ENCODE data around the gene GLT8D1. TPM values are rescaled to one million over a fixed set of nuclear protein-coding genes. Genes with fewer than 3 reads are reported as not detected.
A peak's percentile ranks its signal among the peaks of the same experiment; 100 is the strongest.
"Not testable (repeated sequence)": the region's sequence is repeated elsewhere in the genome, so short reads cannot be mapped to it uniquely, and the experiment has no call there.

GLT8D1 gene, protein sequence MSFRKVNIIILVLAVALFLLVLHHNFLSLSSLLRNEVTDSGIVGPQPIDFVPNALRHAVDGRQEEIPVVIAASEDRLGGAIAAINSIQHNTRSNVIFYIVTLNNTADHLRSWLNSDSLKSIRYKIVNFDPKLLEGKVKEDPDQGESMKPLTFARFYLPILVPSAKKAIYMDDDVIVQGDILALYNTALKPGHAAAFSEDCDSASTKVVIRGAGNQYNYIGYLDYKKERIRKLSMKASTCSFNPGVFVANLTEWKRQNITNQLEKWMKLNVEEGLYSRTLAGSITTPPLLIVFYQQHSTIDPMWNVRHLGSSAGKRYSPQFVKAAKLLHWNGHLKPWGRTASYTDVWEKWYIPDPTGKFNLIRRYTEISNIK
- total RNA-seq: 55.0 TPM

- DNase-seq (ENCODE audit: low spot score): peak; percentile 82
Observed at GRCh38 chr3:52705688-52706686, at the start of gene GLT8D1, which contains the start of gene SPCS1. TSS of gene GLT8D1 (minus strand) at chr3:52705791. CDS start at chr3:52700460, 5,331 bp downstream. TSS of gene SPCS1 (plus strand) at chr3:52706106. CDS start at chr3:52706247, 141 bp downstream.

DNA sequence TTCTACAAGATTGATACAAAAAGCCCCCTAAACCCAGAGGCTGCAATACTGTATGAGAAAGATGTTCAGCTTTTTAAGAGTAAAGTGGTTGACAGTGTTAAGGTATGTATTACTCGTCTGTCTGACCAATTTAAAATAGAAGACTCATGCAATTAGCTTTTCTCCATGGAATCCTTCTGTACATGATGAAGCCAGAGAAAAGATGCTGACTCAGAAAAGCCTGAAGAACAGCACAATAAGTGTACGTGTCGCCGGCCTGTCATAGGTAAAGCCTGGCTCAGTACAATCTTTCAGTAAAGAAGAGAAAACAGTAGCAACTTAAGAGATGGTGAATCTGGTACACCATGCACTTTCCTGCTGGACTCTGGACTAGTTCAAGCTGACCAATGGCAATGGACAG, 48.8 kb upstream of the GLT8D1 start:
- no peak for DNase-seq (ENCODE audit: low spot score)

DNA sequence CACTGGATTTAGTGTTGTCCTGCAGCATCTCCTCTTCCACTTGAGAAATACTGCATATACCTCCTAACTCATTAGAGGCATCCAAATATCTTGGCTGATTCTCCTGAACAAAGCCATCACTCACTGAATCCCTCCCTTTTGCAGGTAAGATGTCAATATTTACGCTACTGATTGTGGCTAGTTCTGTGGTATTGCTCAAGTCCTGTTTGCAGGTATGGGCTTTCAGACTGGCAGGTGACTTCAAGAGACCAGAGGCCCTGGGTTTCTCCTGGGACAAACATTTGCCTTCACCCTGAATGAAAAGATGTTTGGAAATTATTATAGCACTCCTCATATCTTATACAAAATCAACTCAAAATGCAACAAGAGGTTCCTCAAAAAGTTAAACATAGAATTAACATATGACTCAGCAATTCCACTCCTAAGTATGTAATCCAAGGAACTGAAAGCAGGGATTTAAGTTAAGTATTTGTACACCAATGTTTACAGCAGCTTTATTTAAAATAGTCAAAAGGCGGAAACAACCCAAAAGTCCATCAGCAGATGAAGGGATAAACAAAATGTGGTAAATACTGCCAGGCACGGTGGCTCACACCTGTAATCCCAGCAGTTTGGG, 46.6 kb upstream of the GLT8D1 start:
- DNase-seq (ENCODE audit: low spot score): no peak

DNA sequence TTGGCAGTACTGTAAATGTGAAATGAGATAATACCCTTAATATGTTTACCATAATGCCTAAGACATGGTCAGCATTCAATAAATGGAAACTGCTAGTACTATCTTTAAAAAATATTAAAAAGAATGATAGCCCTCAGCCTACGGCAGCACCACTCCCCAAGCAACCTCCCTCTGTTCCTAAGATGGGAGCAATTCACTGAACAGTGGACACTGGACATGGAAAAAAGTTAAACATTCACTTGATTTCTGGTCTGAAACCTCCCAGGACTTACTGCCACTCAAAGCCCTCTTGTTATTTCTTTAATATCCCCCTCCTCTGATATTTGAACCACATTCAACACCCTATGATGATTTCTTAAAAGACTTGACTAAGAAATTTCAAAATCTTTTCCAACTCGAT, 38.1 kb upstream of the GLT8D1 start:
- DNase-seq (ENCODE audit: low spot score): no peak

DNA sequence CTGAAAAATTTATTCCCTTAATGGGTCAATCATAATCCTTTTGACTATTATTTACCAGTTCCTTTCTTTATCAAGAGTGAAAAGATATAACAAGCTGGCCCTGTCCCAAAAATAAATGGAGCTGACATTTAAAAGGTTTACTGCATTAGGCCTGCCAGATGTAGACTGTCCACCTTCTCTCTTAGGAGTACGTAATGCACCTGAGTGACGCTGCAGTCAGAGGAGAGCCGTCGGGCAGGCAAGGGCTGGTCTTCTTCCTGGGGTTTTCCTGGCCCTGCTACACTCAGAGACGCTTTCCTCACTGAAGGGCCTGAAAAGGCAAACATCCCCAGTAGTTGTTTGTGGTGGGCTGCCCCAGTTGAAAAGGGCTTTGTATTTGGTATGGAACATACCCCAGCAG, 37.6 kb upstream of the GLT8D1 start:
- DNase-seq (ENCODE audit: low spot score): no peak

DNA sequence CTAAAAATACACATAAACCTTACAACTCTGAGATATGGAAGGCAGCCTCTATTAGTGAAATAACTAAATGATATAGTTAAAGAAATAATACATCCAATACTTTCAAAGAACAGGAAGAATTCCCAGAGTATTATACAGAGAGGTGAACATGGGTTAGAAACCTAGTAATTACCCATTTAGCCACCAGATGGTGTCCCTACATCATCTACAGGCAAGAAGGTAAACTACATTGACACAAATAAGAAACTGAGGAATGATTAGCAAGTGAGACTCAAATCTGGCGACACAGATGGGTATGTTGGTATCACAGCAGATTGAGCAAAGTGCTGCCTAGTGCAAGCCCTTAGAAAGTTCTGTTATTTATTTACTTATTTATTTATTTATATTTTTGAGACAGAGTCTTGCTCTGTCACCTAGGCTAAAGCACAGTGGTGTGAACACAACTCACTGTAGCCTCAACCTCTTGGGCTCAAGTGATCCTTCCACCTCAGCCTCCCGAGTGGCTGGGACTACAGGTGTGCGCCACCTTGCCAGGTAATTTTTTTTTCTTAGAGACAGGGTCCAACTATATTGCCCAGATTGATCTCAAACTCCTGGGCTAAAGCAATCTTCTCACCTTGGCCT, 36.9 kb upstream of the GLT8D1 start:
- no peak for DNase-seq (ENCODE audit: low spot score)

- no peak for DNase-seq (ENCODE audit: low spot score)
Observed at GRCh38 chr3:52739730-52740129, 34.1 kb upstream of the GLT8D1 start.

- no peak for DNase-seq (ENCODE audit: low spot score)
Observed at GRCh38 chr3:52733256-52733891, 27.8 kb upstream of the GLT8D1 start.

DNA sequence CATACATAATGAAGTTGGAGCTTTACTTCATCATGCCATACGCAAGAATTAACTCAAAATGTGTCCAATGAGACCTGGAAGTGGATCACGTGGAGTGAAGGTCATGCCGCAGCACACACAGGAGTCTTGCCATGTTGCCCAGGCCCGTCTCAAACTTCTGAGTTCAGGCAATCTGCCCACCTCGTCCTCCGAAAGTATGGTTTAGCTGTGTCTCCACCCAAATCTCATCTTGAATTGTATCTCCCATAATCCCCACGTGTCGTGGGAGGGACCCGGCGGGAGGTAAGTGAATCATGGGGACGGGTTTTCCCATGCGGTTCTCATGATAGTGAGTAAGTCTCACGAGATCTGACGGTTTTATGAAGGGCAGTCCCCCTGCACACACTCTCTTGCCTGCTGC, 26.0 kb upstream of the GLT8D1 start:
- no peak for DNase-seq (ENCODE audit: low spot score)

DNA sequence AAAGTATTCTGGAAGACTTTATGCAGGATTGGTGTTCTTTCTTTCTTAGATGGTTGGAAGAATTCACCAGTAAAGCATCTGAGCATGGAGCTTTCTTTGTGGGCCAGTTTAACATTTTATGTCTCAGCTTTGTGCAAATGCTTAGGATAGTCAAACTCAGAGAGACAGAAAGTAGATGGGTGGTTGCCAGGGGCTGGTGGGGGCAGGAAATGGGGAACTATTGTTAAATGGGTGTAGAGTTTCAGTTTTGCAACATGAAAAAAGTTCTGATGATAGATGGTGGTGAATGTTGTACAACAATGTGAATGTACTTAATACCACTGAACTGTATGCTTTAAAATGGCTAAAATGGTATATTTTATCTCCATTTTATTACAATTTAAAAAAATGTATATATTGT, 25.1 kb upstream of the GLT8D1 start:
- DNase-seq (ENCODE audit: low spot score): no peak

DNA sequence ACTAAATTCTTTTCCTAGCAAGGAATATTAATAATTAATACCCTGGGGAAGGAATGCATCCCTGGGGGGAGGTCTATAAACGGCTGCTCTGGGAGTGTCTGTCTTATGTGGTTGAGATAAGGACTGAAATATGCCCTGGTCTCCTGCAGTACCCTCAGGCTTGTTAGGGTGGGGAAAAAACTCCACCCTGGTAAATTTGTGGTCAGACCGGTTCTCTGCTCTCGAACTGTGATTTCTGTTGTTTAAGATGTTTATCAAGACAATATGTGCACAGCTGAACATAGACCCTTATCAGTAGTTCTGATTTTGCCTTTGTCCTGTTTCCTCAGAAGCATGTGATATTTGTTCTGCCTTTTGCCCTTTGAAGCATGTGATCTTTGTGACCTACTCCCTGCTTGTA, 23.2 kb upstream of the GLT8D1 start:
- DNase-seq (ENCODE audit: low spot score): not testable (repeated sequence)

GRCh38 chr3:52724511-52724910, 18.9 kb upstream of the GLT8D1 start:
- DNase-seq (ENCODE audit: low spot score): no peak

GRCh38 chr3:52723935-52724334, 18.3 kb upstream of the GLT8D1 start:
- no peak for DNase-seq (ENCODE audit: low spot score)

DNA sequence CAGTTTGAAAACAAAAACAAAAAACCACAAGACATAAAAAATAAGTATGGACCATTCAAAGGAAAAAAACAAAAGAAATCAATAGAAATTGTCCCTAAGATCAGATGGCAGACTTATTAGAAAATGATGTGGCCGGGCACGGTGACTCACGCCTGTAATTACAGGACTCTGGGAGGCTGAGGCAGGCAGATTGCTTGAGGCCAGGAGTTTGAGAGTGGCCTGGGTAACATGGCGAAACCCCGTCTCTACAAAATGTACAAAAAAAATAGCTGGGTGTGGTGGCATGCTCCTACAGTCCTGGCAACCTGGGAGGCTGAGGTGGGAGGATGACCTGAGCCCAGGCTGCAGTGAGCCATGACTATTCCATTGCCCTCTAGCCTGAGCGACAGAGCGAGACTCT, 16.9 kb upstream of the GLT8D1 start:
- no peak for DNase-seq (ENCODE audit: low spot score)

- no peak for DNase-seq (ENCODE audit: low spot score)
Observed at GRCh38 chr3:52721730-52722008, 16.1 kb upstream of the GLT8D1 start.

DNA sequence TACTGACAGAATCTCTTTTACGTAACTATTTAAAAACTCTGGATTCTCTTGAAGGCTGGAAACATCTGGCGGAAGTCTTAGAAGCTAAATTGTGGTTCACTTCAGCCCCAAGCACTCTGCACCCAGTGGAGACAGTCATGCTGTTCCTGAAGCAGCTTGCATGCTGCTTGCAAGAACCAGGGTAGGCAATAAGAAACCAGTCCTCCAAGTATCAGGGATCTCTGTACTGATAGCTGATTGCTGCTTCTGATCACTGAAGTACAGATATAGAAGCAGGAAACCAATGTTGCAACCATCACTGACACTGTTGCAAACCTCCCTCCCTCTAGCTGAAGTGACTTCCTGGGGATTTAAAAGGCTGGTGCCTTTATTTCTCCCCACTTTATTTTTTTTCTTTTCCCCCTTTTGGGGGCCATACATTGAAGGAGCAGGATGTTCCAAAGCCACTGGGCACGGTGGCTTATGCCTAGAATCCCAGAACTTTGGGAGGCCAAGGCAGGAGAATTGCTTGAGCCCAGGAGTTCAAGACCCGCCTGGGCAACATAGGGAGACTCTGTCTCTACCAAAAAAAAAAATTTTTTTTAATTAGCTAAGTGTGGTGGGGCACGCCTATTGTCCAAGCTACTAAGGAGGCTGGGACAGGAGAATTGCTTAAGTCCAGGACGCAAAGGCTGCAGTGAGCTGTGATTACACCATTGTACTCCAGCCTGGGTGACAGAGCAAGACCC, 15.6 kb upstream of the GLT8D1 start:
- DNase-seq (ENCODE audit: low spot score): no peak

- DNase-seq (ENCODE audit: low spot score): no peak
Observed at GRCh38 chr3:52719618-52720017, 14.0 kb upstream of the GLT8D1 start.

- DNase-seq (ENCODE audit: low spot score): no peak
Observed at GRCh38 chr3:52715714-52716305, 10.2 kb upstream of the GLT8D1 start.

- DNase-seq (ENCODE audit: low spot score): peak; percentile 32
Observed at GRCh38 chr3:52714335-52715302, 9.0 kb upstream of the GLT8D1 start.

Measured in mucosa of gallbladder (tissue), 1 donor.